Measurements from ENCODE around the gene BIVM. TPM values are rescaled to one million over a fixed set of nuclear protein-coding genes. Genes with fewer than 3 reads are reported as not detected.

BIVM gene
- total RNA-seq, 1 donor from 2014 or later = 6.4 TPM

DNA sequence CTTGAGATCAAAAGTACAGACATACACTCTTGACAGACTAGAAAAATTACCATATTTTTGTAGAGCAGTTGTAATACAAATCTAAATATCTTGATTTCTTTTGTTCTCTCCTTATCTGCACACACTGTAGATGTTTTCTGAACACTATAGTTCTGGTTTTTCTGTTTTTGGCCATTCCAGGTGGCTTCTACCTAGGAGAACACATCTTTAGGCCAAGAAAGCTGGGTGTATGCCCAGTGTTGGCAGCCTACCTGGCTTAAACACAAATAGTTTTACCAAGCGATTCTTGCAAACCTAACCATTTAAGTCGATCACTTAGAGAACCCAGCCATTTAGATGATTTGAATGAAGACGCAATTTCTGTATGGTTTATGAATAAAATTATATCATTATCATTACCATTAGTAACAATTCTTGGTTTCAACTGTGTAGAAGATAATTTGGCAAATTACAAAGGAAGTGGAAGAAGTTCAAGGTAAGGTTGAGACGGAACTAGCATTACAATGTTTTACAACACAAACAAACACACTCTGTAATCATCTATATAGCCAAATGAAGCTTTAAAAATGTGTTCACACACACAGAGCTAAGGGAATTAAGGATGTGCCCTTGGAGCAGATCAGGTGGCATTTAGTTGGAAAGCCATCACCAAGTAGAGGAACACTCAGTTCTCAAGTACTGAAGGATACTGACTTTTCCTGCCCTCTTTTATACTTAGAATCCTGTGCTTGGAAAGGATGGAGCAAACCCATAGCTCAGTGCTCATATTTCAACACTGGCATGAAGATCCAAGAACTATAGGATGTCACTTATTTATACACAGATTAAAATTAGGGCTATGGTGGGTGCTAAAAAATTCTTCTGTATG is 83.1 kb downstream of the BIVM start:
- H3K27ac Mint-ChIP-seq = no peak overlapping the region
- no peaks in the 10 kb centered on the region for H3K27me3 Mint-ChIP-seq
- H3K36me3 Mint-ChIP-seq (ENCODE audit: low read depth) = peaks cover 20% of the 10 kb centered on the region
- intact Hi-C loops (cut with micrococcal nuclease) = no loop called here
- ATAC-seq (ENCODE audit: low read depth) (no peak), DNase-seq (no peak)
- H3K4me1 Mint-ChIP-seq = no peaks in the 10 kb centered on the region
- TF ChIP-seq, protein P1, sequence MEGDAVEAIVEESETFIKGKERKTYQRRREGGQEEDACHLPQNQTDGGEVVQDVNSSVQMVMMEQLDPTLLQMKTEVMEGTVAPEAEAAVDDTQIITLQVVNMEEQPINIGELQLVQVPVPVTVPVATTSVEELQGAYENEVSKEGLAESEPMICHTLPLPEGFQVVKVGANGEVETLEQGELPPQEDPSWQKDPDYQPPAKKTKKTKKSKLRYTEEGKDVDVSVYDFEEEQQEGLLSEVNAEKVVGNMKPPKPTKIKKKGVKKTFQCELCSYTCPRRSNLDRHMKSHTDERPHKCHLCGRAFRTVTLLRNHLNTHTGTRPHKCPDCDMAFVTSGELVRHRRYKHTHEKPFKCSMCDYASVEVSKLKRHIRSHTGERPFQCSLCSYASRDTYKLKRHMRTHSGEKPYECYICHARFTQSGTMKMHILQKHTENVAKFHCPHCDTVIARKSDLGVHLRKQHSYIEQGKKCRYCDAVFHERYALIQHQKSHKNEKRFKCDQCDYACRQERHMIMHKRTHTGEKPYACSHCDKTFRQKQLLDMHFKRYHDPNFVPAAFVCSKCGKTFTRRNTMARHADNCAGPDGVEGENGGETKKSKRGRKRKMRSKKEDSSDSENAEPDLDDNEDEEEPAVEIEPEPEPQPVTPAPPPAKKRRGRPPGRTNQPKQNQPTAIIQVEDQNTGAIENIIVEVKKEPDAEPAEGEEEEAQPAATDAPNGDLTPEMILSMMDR (IDR thresholded peaks at IDR 0.05) = no peak
- H3K9me3 Mint-ChIP-seq = no peaks in the 10 kb centered on the region
- no peak overlapping the region for H3K4me3 Mint-ChIP-seq
- POLR2A ChIA-PET = no interaction called here
- CTCF ChIA-PET = interaction anchor here (2.3 kb wide), 1 partner anchor 12 kb away, joined by 11 read pairs; no protein-coding TSS in a partner anchor

Other genes with a start within 250 kb of the BIVM start
- gene TPP2, start 202.1 kb upstream of the BIVM start, total RNA-seq = 43.7 and 53.1 TPM in 2 replicates
- gene METTL21C, start 104.1 kb upstream of the BIVM start, total RNA-seq = not detected in 2 replicates
- 5.3 and 6.2 TPM in 2 replicates for gene TEX30, start 25.3 kb upstream of the BIVM start, total RNA-seq
- 0.11 TPM in 1 of 2 replicates, not detected in the other for gene POGLUT2, start 143 bp upstream of the BIVM start, total RNA-seq
- gene ERCC5, start 46.9 kb downstream of the BIVM start, total RNA-seq = 62.8 and 74.3 TPM in 2 replicates